NB4 (cell line): ENCODE measurements around the gene SERPINF2.

Source experiments
- DNase-seq: peaks from one replicate; pipeline ENCODE4 v3.0.0; 2010; ENCODE audit warnings: low read depth
- H3K4me3 ChIP-seq: one replicate; pipeline ENCODE4 v1.5.1; 2011; ENCODE audit warnings: mild to moderate bottlenecking, low read depth, low read length, moderate library complexity
- CTCF ChIP-seq: IDR thresholded peaks from one replicate; pipeline ENCODE4 v1.5.1; 2012; ENCODE audit warnings: low read depth, low read length
- MAX ChIP-seq: IDR thresholded peaks from 2 replicates; pipeline ENCODE4 v1.6.1; 2011; ENCODE audit warnings: low read depth, low read length
- MYC ChIP-seq: IDR thresholded peaks from 2 replicates; pipeline ENCODE4 v1.6.1; 2011; ENCODE audit warnings: low read depth, low read length
- POLR2A ChIP-seq: IDR thresholded peaks from 2 replicates; pipeline ENCODE4 v1.6.1; 2011; ENCODE audit warnings: mild to moderate bottlenecking; ENCODE audit not compliant: insufficient read length; ENCODE audit errors: extremely low read depth

SERPINF2 gene

GRCh38 chr17:1727876-1728630 lies 14.6 kb upstream of the SERPINF2 start:
- H3K4me3 ChIP-seq: no peak overlapping the region
- TF ChIP-seq POLR2A (no peak), MYC (no peak), CTCF (no peak), MAX (no peak)
- no peak for DNase-seq

GRCh38 chr17:1729966-1730325 lies 12.7 kb upstream of the SERPINF2 start:
- TF ChIP-seq MAX: no peak
- H3K4me3 ChIP-seq: no peak overlapping the region
- DNase-seq: no peak

GRCh38 chr17:1730326-1731193 lies 12.1 kb upstream of the SERPINF2 start:
- H3K4me3 ChIP-seq: no peak overlapping the region
- no peak for TF ChIP-seq CTCF
- TF ChIP-seq MAX: no peak
- TF ChIP-seq MYC: no peak
- no peak for TF ChIP-seq POLR2A
- no peak for DNase-seq

- TF ChIP-seq MYC: no peak
- no peak for TF ChIP-seq POLR2A
- no peak for TF ChIP-seq MAX
- TF ChIP-seq CTCF: no peak
- no peak overlapping the region for H3K4me3 ChIP-seq
- DNase-seq: no peak
These were observed 11.5 kb upstream of the SERPINF2 start for GRCh38 chr17:1731194-1731506.

GRCh38 chr17:1732241-1732832 lies 10.3 kb upstream of the SERPINF2 start:
- TF ChIP-seq MAX (no peak), POLR2A (no peak), MYC (no peak), CTCF (no peak)
- DNase-seq: no peak
- H3K4me3 ChIP-seq: no peak overlapping the region

- no peak overlapping the region for H3K4me3 ChIP-seq
- no peak for TF ChIP-seq MYC
- TF ChIP-seq POLR2A: no peak
- TF ChIP-seq MAX: no peak
- TF ChIP-seq CTCF: no peak
- DNase-seq: peak; percentile 20
These were observed 9.8 kb upstream of the SERPINF2 start for GRCh38 chr17:1732833-1733321.
